Measurements from ENCODE around the gene HLX. TPM values are rescaled to one million over a fixed set of nuclear protein-coding genes. Genes with fewer than 3 reads are reported as not detected.

Gene HLX
- total RNA-seq, 2 experiments from 2014 or later: 0.27 to 0.39 TPM

GRCh38 chr1:220896092-220896491 lies 16.8 kb downstream of the HLX start:
- no peak overlapping the region for H3K27ac ChIP-seq (ENCODE audit: low read depth in 1 of 2, low read length in 2 of 2)
- H3K36me3 Mint-ChIP-seq (ENCODE audit: low read depth): no peaks in the 10 kb centered on the region
- DNase-seq (no peak), ATAC-seq (ENCODE audit: poor library complexity) (no peak)
- no peak overlapping the region for H3K27ac Mint-ChIP-seq
- H3K4me3 Mint-ChIP-seq: no peak overlapping the region
- no peak overlapping the region for H3K4me3 ChIP-seq (ENCODE audit: low read length)
- peaks cover 36 to 43% of the 10 kb centered on the region in 2 experiments for H3K27me3 ChIP-seq (ENCODE audit: control insufficient read depth in 1 of 2, insufficient read depth in 2 of 2, low read length in 2 of 2)
- peaks cover 83% of the 10 kb centered on the region for H3K27me3 Mint-ChIP-seq
- no peak for TF ChIP-seq CTCF (IDR thresholded peaks at IDR 0.05)
- intact Hi-C loops (cut with DNase I, micrococcal nuclease): no loop called here
- ChIA-PET POLR2A (no interaction called here), CTCF (no interaction called here)
- peaks cover 0 to 34% of the 10 kb centered on the region in 2 experiments for H3K9me3 ChIP-seq (ENCODE audit: control insufficient read depth in 1 of 2, insufficient read depth in 1 of 2, low read length in 2 of 2)
- H3K9me3 Mint-ChIP-seq: peaks cover 4% of the 10 kb centered on the region
- H3K4me1 Mint-ChIP-seq (ENCODE audit: low read depth): peaks cover 11% of the 10 kb centered on the region
- H3K36me3 ChIP-seq (ENCODE audit: insufficient read depth, low read length): no peaks in the 10 kb centered on the region
- H3K4me1 ChIP-seq (ENCODE audit: insufficient read depth, low read length): no peaks in the 10 kb centered on the region

- H3K27me3 ChIP-seq (ENCODE audit: control insufficient read depth in 1 of 2, insufficient read depth in 2 of 2, low read length in 2 of 2): peaks cover 0 to 3% of the 10 kb centered on the region in 2 experiments
- no peak overlapping the region for H3K27ac Mint-ChIP-seq
- H3K4me3 ChIP-seq (ENCODE audit: low read length): no peak overlapping the region
- ATAC-seq (ENCODE audit: poor library complexity) (no peak), DNase-seq (no peak)
- no peaks in the 10 kb centered on the region for H3K36me3 Mint-ChIP-seq (ENCODE audit: low read depth)
- no peak for TF ChIP-seq CTCF (IDR thresholded peaks at IDR 0.05)
- no peaks in the 10 kb centered on the region for H3K9me3 Mint-ChIP-seq
- no peak overlapping the region for H3K4me3 Mint-ChIP-seq
- H3K27ac ChIP-seq (ENCODE audit: low read depth in 1 of 2, low read length in 2 of 2): no peak overlapping the region
- ChIA-PET POLR2A (no interaction called here), CTCF (no interaction called here)
- intact Hi-C loops (cut with DNase I, micrococcal nuclease): no loop called here
- H3K27me3 Mint-ChIP-seq: peaks cover 66% of the 10 kb centered on the region
- H3K4me1 Mint-ChIP-seq (ENCODE audit: low read depth): no peaks in the 10 kb centered on the region
- H3K9me3 ChIP-seq (ENCODE audit: control insufficient read depth in 1 of 2, insufficient read depth in 1 of 2, low read length in 2 of 2): peaks cover 0 to 6% of the 10 kb centered on the region in 2 experiments
- H3K36me3 ChIP-seq (ENCODE audit: insufficient read depth, low read length): no peaks in the 10 kb centered on the region
- no peaks in the 10 kb centered on the region for H3K4me1 ChIP-seq (ENCODE audit: insufficient read depth, low read length)
Measured at GRCh38 chr1:220900842-220901241, 21.6 kb downstream of the HLX start.

GRCh38 chr1:220901881-220902280 lies 22.6 kb downstream of the HLX start:
- H3K27ac ChIP-seq (ENCODE audit: low read depth in 1 of 2, low read length in 2 of 2): no peak overlapping the region
- no peak for TF ChIP-seq CTCF (IDR thresholded peaks at IDR 0.05)
- no peak overlapping the region for H3K4me3 ChIP-seq (ENCODE audit: low read length)
- no peak for DNase-seq
- Mint-ChIP-seq H3K9me3 (no peaks in the 10 kb centered on the region), H3K4me3 (no peak overlapping the region), H3K27me3 (peaks cover 68% of the 10 kb centered on the region), H3K27ac (no peak overlapping the region), H3K4me1 (ENCODE audit: low read depth) (no peaks in the 10 kb centered on the region), H3K36me3 (ENCODE audit: low read depth) (no peaks in the 10 kb centered on the region)
- H3K27me3 ChIP-seq (ENCODE audit: control insufficient read depth in 1 of 2, insufficient read depth in 2 of 2, low read length in 2 of 2): no peaks in the 10 kb centered on the region
- CTCF ChIA-PET: no interaction called here
- no peaks in the 10 kb centered on the region for H3K9me3 ChIP-seq (ENCODE audit: control insufficient read depth in 1 of 2, insufficient read depth in 1 of 2, low read length in 2 of 2)
- POLR2A ChIA-PET: no interaction called here
- H3K36me3 ChIP-seq (ENCODE audit: insufficient read depth, low read length): no peaks in the 10 kb centered on the region
- no peak for ATAC-seq (ENCODE audit: poor library complexity)
- H3K4me1 ChIP-seq (ENCODE audit: insufficient read depth, low read length): no peaks in the 10 kb centered on the region
- intact Hi-C loops (cut with DNase I, micrococcal nuclease): no loop called here
